ENCODE results near the gene NKAPD1.
"Not testable (repeated sequence)": the region's sequence is repeated elsewhere in the genome, so short reads cannot be mapped to it uniquely, and the experiment has no call there.

The NKAPD1 gene

GRCh38 chr11:112087212-112087611 lies 13.1 kb downstream of the NKAPD1 start:
- Histone ChIP-seq H3K9ac (ENCODE audit: low read length) (peak overlapping the region; percentile 74), H3K36me3 (ENCODE audit: insufficient read depth, low read length) (peaks cover 69% of the 10 kb centered on the region), H3K4me3 (ENCODE audit: low read depth in 1 of 2, low read length in 2 of 2) (peak overlapping the region; percentile 63 to 95), H3K27ac (ENCODE audit: low read depth, low read length) (peak overlapping the region; percentile 71), H3K4me1 (ENCODE audit: insufficient read depth, low read length) (peaks cover 31% of the 10 kb centered on the region), H3K27me3 (ENCODE audit: control insufficient read depth in 1 of 2, insufficient read depth in 2 of 2, low read length in 2 of 2) (no peaks in the 10 kb centered on the region), H3K9me3 (ENCODE audit: low read length) (no peaks in the 10 kb centered on the region)

GRCh38 chr11:112095302-112095701 lies 21.2 kb downstream of the NKAPD1 start:
- not testable (repeated sequence) for H3K4me1 ChIP-seq (ENCODE audit: insufficient read depth, low read length); H3K27ac ChIP-seq (ENCODE audit: low read depth, low read length); H3K9me3 ChIP-seq (ENCODE audit: low read length); H3K4me3 ChIP-seq (ENCODE audit: low read depth in 1 of 2, low read length in 2 of 2); H3K9ac ChIP-seq (ENCODE audit: low read length); H3K27me3 ChIP-seq (ENCODE audit: control insufficient read depth in 1 of 2, insufficient read depth in 2 of 2, low read length in 2 of 2)
- peaks cover 46% of the 10 kb centered on the region for H3K36me3 ChIP-seq (ENCODE audit: insufficient read depth, low read length)

- no peak overlapping the region for H3K27ac ChIP-seq (ENCODE audit: low read depth, low read length)
- no peaks in the 10 kb centered on the region for H3K9me3 ChIP-seq (ENCODE audit: low read length)
- H3K4me3 ChIP-seq (ENCODE audit: low read depth in 1 of 2, low read length in 2 of 2): no peak overlapping the region
- H3K4me1 ChIP-seq (ENCODE audit: insufficient read depth, low read length): no peaks in the 10 kb centered on the region
- peaks cover 37% of the 10 kb centered on the region for H3K36me3 ChIP-seq (ENCODE audit: insufficient read depth, low read length)
- H3K9ac ChIP-seq (ENCODE audit: low read length): no peak overlapping the region
- no peaks in the 10 kb centered on the region for H3K27me3 ChIP-seq (ENCODE audit: control insufficient read depth in 1 of 2, insufficient read depth in 2 of 2, low read length in 2 of 2)
Measured at GRCh38 chr11:112096194-112096593, 22.1 kb downstream of the NKAPD1 start.

GRCh38 chr11:112097734-112098528 lies 23.8 kb downstream of the NKAPD1 start:
- Histone ChIP-seq H3K27ac (ENCODE audit: low read depth, low read length) (no peak overlapping the region), H3K36me3 (ENCODE audit: insufficient read depth, low read length) (peaks cover 23% of the 10 kb centered on the region), H3K9ac (ENCODE audit: low read length) (no peak overlapping the region), H3K4me1 (ENCODE audit: insufficient read depth, low read length) (no peaks in the 10 kb centered on the region), H3K27me3 (ENCODE audit: control insufficient read depth in 1 of 2, insufficient read depth in 2 of 2, low read length in 2 of 2) (no peaks in the 10 kb centered on the region), H3K9me3 (ENCODE audit: low read length) (no peaks in the 10 kb centered on the region), H3K4me3 (ENCODE audit: low read depth in 1 of 2, low read length in 2 of 2) (no peak overlapping the region)

- Histone ChIP-seq H3K9ac (ENCODE audit: low read length) (no peak overlapping the region), H3K9me3 (ENCODE audit: low read length) (no peaks in the 10 kb centered on the region), H3K4me1 (ENCODE audit: insufficient read depth, low read length) (no peaks in the 10 kb centered on the region), H3K27me3 (ENCODE audit: control insufficient read depth in 1 of 2, insufficient read depth in 2 of 2, low read length in 2 of 2) (no peaks in the 10 kb centered on the region), H3K27ac (ENCODE audit: low read depth, low read length) (no peak overlapping the region), H3K4me3 (ENCODE audit: low read depth in 1 of 2, low read length in 2 of 2) (no peak overlapping the region), H3K36me3 (ENCODE audit: insufficient read depth, low read length) (peaks cover 13% of the 10 kb centered on the region)
Measured at GRCh38 chr11:112100462-112100861, 26.4 kb downstream of the NKAPD1 start.

- Histone ChIP-seq H3K27ac (ENCODE audit: low read depth, low read length) (no peak overlapping the region), H3K27me3 (ENCODE audit: control insufficient read depth in 1 of 2, insufficient read depth in 2 of 2, low read length in 2 of 2) (no peaks in the 10 kb centered on the region), H3K9ac (ENCODE audit: low read length) (no peak overlapping the region), H3K9me3 (ENCODE audit: low read length) (no peaks in the 10 kb centered on the region), H3K36me3 (ENCODE audit: insufficient read depth, low read length) (no peaks in the 10 kb centered on the region), H3K4me1 (ENCODE audit: insufficient read depth, low read length) (no peaks in the 10 kb centered on the region), H3K4me3 (ENCODE audit: low read depth in 1 of 2, low read length in 2 of 2) (no peak overlapping the region)
Measured at GRCh38 chr11:112103446-112103845, 29.3 kb downstream of the NKAPD1 start.

GRCh38 chr11:112106070-112106469 lies 32.0 kb downstream of the NKAPD1 start:
- no peaks in the 10 kb centered on the region for H3K27me3 ChIP-seq (ENCODE audit: control insufficient read depth in 1 of 2, insufficient read depth in 2 of 2, low read length in 2 of 2)
- H3K4me1 ChIP-seq (ENCODE audit: insufficient read depth, low read length): no peaks in the 10 kb centered on the region
- no peak overlapping the region for H3K9ac ChIP-seq (ENCODE audit: low read length)
- no peaks in the 10 kb centered on the region for H3K9me3 ChIP-seq (ENCODE audit: low read length)
- no peak overlapping the region for H3K4me3 ChIP-seq (ENCODE audit: low read depth in 1 of 2, low read length in 2 of 2)
- no peak overlapping the region for H3K27ac ChIP-seq (ENCODE audit: low read depth, low read length)
- H3K36me3 ChIP-seq (ENCODE audit: insufficient read depth, low read length): no peaks in the 10 kb centered on the region

- H3K4me3 ChIP-seq (ENCODE audit: low read depth in 1 of 2, low read length in 2 of 2): no peak overlapping the region
- H3K36me3 ChIP-seq (ENCODE audit: insufficient read depth, low read length): no peaks in the 10 kb centered on the region
- no peaks in the 10 kb centered on the region for H3K27me3 ChIP-seq (ENCODE audit: control insufficient read depth in 1 of 2, insufficient read depth in 2 of 2, low read length in 2 of 2)
- no peaks in the 10 kb centered on the region for H3K9me3 ChIP-seq (ENCODE audit: low read length)
- H3K9ac ChIP-seq (ENCODE audit: low read length): no peak overlapping the region
- H3K4me1 ChIP-seq (ENCODE audit: insufficient read depth, low read length): no peaks in the 10 kb centered on the region
- no peak overlapping the region for H3K27ac ChIP-seq (ENCODE audit: low read depth, low read length)
Measured at GRCh38 chr11:112113539-112114457, 39.7 kb downstream of the NKAPD1 start.

GRCh38 chr11:112114460-112114859 lies 40.4 kb downstream of the NKAPD1 start:
- H3K9ac ChIP-seq (ENCODE audit: low read length): no peak overlapping the region
- no peaks in the 10 kb centered on the region for H3K27me3 ChIP-seq (ENCODE audit: control insufficient read depth in 1 of 2, insufficient read depth in 2 of 2, low read length in 2 of 2)
- no peaks in the 10 kb centered on the region for H3K36me3 ChIP-seq (ENCODE audit: insufficient read depth, low read length)
- H3K4me3 ChIP-seq (ENCODE audit: low read depth in 1 of 2, low read length in 2 of 2): no peak overlapping the region
- H3K4me1 ChIP-seq (ENCODE audit: insufficient read depth, low read length): no peaks in the 10 kb centered on the region
- no peaks in the 10 kb centered on the region for H3K9me3 ChIP-seq (ENCODE audit: low read length)
- H3K27ac ChIP-seq (ENCODE audit: low read depth, low read length): no peak overlapping the region

- no peak overlapping the region for H3K27ac ChIP-seq (ENCODE audit: low read depth, low read length)
- H3K4me1 ChIP-seq (ENCODE audit: insufficient read depth, low read length): no peaks in the 10 kb centered on the region
- no peak overlapping the region for H3K9ac ChIP-seq (ENCODE audit: low read length)
- H3K9me3 ChIP-seq (ENCODE audit: low read length): no peaks in the 10 kb centered on the region
- H3K4me3 ChIP-seq (ENCODE audit: low read depth in 1 of 2, low read length in 2 of 2): no peak overlapping the region
- no peaks in the 10 kb centered on the region for H3K36me3 ChIP-seq (ENCODE audit: insufficient read depth, low read length)
- no peaks in the 10 kb centered on the region for H3K27me3 ChIP-seq (ENCODE audit: control insufficient read depth in 1 of 2, insufficient read depth in 2 of 2, low read length in 2 of 2)
Measured at GRCh38 chr11:112115386-112115785, 41.3 kb downstream of the NKAPD1 start.

GRCh38 chr11:112118176-112118575 lies 44.1 kb downstream of the NKAPD1 start:
- H3K27me3 ChIP-seq (ENCODE audit: control insufficient read depth in 1 of 2, insufficient read depth in 2 of 2, low read length in 2 of 2): no peaks in the 10 kb centered on the region
- H3K4me1 ChIP-seq (ENCODE audit: insufficient read depth, low read length): no peaks in the 10 kb centered on the region

More at GRCh38 chr11:112118176-112118575, 44.1 kb downstream of the NKAPD1 start:
- Histone ChIP-seq H3K4me3 (ENCODE audit: low read depth in 1 of 2, low read length in 2 of 2) (no peak overlapping the region), H3K9ac (ENCODE audit: low read length) (no peak overlapping the region), H3K27ac (ENCODE audit: low read depth, low read length) (no peak overlapping the region), H3K36me3 (ENCODE audit: insufficient read depth, low read length) (no peaks in the 10 kb centered on the region), H3K9me3 (ENCODE audit: low read length) (no peaks in the 10 kb centered on the region)

Measured in muscle layer of colon (tissue), 2 donors.